ENCODE data around the gene SHC3. TPM values are rescaled to one million over a fixed set of nuclear protein-coding genes. Genes with fewer than 3 reads are reported as not detected.

The SHC3 gene
- total and polyA plus RNA-seq, 9 of the 15 experiments (the other 6 are each of a cell fraction or from before 2014, with no cell fraction given): not detected

GRCh38 chr9:89037891-89038290 lies 140.7 kb downstream of the SHC3 start (continued):
- no peak for TF ChIP-seq ZNF778 (CRISPR knock-in tag; IDR thresholded peaks at IDR 0.05)
- no peak for TF ChIP-seq ELK1 (CRISPR knock-in tag; IDR thresholded peaks at IDR 0.05)

- intact Hi-C loops (cut with micrococcal nuclease) (no loop called here), in situ Hi-C loops (cut with MboI) (no loop called here)
- H3K4me1 ChIP-seq (replicated peaks in 1 of 2; ENCODE audit: control insufficient read depth in 2 of 2, insufficient read depth in 2 of 2, low read length in 2 of 2): no peaks in the 10 kb centered on the region
- no peak overlapping the region for H3K9ac ChIP-seq (ENCODE audit: insufficient read depth in 1 of 2, low read depth in 2 of 2, low read length in 2 of 2)
- TF ChIP-seq CREM (IDR thresholded peaks at IDR 0.05; ENCODE audit: low read depth) (no peak), MEF2A (IDR thresholded peaks at IDR 0.05; ENCODE audit: control insufficient read depth, low read depth, low read length) (no peak), YBX1 (IDR thresholded peaks at IDR 0.05) (no peak), ZNF311 (CRISPR knock-in tag; IDR thresholded peaks at IDR 0.05) (no peak), ESRRA (IDR thresholded peaks at IDR 0.05; ENCODE audit: borderline replicate concordance, low read depth) (no peak), ETS2 (tag; IDR thresholded peaks at IDR 0.05; ENCODE audit: borderline replicate concordance, poor library complexity, severe bottlenecking) (no peak), NCOA1 (IDR thresholded peaks at IDR 0.05; ENCODE audit: low read depth) (no peak), MTA1 (IDR thresholded peaks at IDR 0.05; ENCODE audit: borderline replicate concordance) (no peak), ZBTB2 (IDR thresholded peaks at IDR 0.05) (no peak), GATA2 (CRISPR knock-in tag; IDR thresholded peaks at IDR 0.05) (no peak), HOXB6 (CRISPR knock-in tag; IDR thresholded peaks at IDR 0.05; ENCODE audit: borderline replicate concordance) (no peak), ZNF143 (CRISPR knock-in tag; IDR thresholded peaks at IDR 0.05) (no peak)
- H3K9me1 ChIP-seq (ENCODE audit: control insufficient read depth, insufficient read depth, low read length): no peaks in the 10 kb centered on the region
- H3K4me3 ChIP-seq: no peak overlapping the region
- ChIA-PET CTCF (ENCODE audit: low intra/inter-chr PET ratio) (no interaction called here), POLR2A (interaction anchor here (0.6 kb wide), 1 partner anchor 500 kb away, joined by 4 read pairs; no protein-coding TSS in a partner anchor)
- no peaks in the 10 kb centered on the region for H3K79me2 ChIP-seq (ENCODE audit: control insufficient read depth, insufficient read depth, low read length)
- H3K36me3 ChIP-seq (ENCODE audit: control insufficient read depth, insufficient read depth, low read length): no peaks in the 10 kb centered on the region
- no peak overlapping the region for H3K27ac ChIP-seq (ENCODE audit: extremely low read depth, low read depth, low read length)
- 0% methylated on average over 4 of the region's 4 CpGs for WGBS (ENCODE audit: insufficient coverage, low coverage, missing lambda C conversion rate)
- no peaks in the 10 kb centered on the region for H4K20me1 ChIP-seq (replicated peaks; ENCODE audit: control insufficient read depth, insufficient read depth, low read length)
- no peaks in the 10 kb centered on the region for H3K9me3 ChIP-seq (replicated peaks; ENCODE audit: control insufficient read depth, insufficient read depth, low read depth, low read length)
- no peak overlapping the region for H2AFZ ChIP-seq (ENCODE audit: low read depth, low read length)
- FAIRE-seq (no peak), ATAC-seq (no peak), DNase-seq (ENCODE audit: extremely low read depth in 1 of 4, low spot score in 3 of 4) (no peak)
- H3K4me2 ChIP-seq (ENCODE audit: insufficient read depth, low read length): no peak overlapping the region
- peaks cover 0 to 5% of the 10 kb centered on the region in 2 experiments; a peak in 2 of 5 replicates for H3K27me3 ChIP-seq (ENCODE audit: control insufficient read depth in 2 of 2, insufficient read depth in 2 of 2, low read length in 2 of 2)
- no TSS peak for BruUV-seq (replicated peaks)
Observed at GRCh38 chr9:89037346-89037745, 141.3 kb downstream of the SHC3 start.
